Measurements from ENCODE around the gene VAT1L. TPM values are rescaled to one million over a fixed set of nuclear protein-coding genes. Genes with fewer than 3 reads are reported as not detected.

The VAT1L gene
- total and polyA plus RNA-seq, 2 donors (not counting 3 experiments of a cell fraction or from before 2014, with no cell fraction given) = 0.46 to 1.5 TPM

GRCh38 chr16:77869997-77870813 is 81.8 kb downstream of the VAT1L start:
- Histone ChIP-seq H3K9ac (replicated peaks; ENCODE audit: extremely low read depth, insufficient read depth, low read length) (no peak overlapping the region), H2AFZ (ENCODE audit: low read depth, low read length) (no peak overlapping the region), H4K20me1 (replicated peaks; ENCODE audit: control insufficient read depth, extremely low read depth, insufficient read depth, low read length) (no peaks in the 10 kb centered on the region), H3K9me1 (replicated peaks; ENCODE audit: control insufficient read depth, extremely low read depth, insufficient read depth, low read length) (no peaks in the 10 kb centered on the region), H3K4me1 (ENCODE audit: control insufficient read depth, extremely low read depth, insufficient read depth, low read length) (peaks cover 3% of the 10 kb centered on the region), H3K4me2 (ENCODE audit: insufficient read depth, low read length) (no peak overlapping the region), H3K9me3 (replicated peaks; ENCODE audit: control insufficient read depth, insufficient read depth, low read length) (no peaks in the 10 kb centered on the region), H3K27ac (ENCODE audit: insufficient read depth, low read depth, low read length) (no peak overlapping the region), H3K4me3 (replicated peaks in 1 of 3; ENCODE audit: insufficient read depth in 1 of 3, low read depth in 1 of 3, low read length in 3 of 3) (no peak overlapping the region), H3K79me2 (ENCODE audit: control insufficient read depth, insufficient read depth, low read length) (no peaks in the 10 kb centered on the region), H3K27me3 (ENCODE audit: control insufficient read depth in 2 of 2, insufficient read depth in 2 of 2, low read length in 2 of 2) (peaks cover 2 to 3% of the 10 kb centered on the region in 2 experiments), H3K36me3 (ENCODE audit: control insufficient read depth in 2 of 2, extremely low read depth in 1 of 2, insufficient read depth in 2 of 2, low read length in 2 of 2) (no peaks in the 10 kb centered on the region)
- FAIRE-seq = no peak
- ChIA-PET POLR2A (no interaction called here), CTCF (interaction anchor here (1.5 kb wide), 1 partner anchor 133 kb away, joined by 4 read pairs; no protein-coding TSS in a partner anchor)
- no peak for TF ChIP-seq EZH2 (IDR thresholded peaks at IDR 0.05; ENCODE audit: borderline replicate concordance, low read depth, low read length, severe bottlenecking)
- TF ChIP-seq CTCF (IDR thresholded peaks at IDR 0.05; ENCODE audit: extremely low read depth in 1 of 2, insufficient read depth in 1 of 2, low read depth in 1 of 2, low read length in 2 of 2) = no peak
- TF ChIP-seq GATA2 (IDR thresholded peaks at IDR 0.05; ENCODE audit: insufficient read depth, insufficient read length, low read depth, low read length) = no peak
- no peak for TF ChIP-seq MYC (IDR thresholded peaks at IDR 0.05; ENCODE audit: low read depth, low read length)
- TF ChIP-seq POLR2A (IDR thresholded peaks at IDR 0.05; ENCODE audit: low read depth, low read length) = no peak
- TF ChIP-seq FOS (IDR thresholded peaks at IDR 0.05; ENCODE audit: borderline replicate concordance, insufficient read depth, low read length) = no peak
- TF ChIP-seq MAX (IDR thresholded peaks at IDR 0.05; ENCODE audit: insufficient read depth, insufficient read length) = no peak
- TF ChIP-seq POLR2AphosphoS5 (IDR thresholded peaks at IDR 0.05; ENCODE audit: insufficient read depth, low read depth, low read length) = no peak
- TF ChIP-seq JUN (IDR thresholded peaks at IDR 0.05; ENCODE audit: borderline replicate concordance, insufficient read depth, insufficient read length, low read depth) = no peak
- peak; percentile 24 for DNase-seq (ENCODE audit: low read depth, low spot score)
- intact Hi-C loops (cut with micrococcal nuclease) (no loop called here), dilution Hi-C loops (cut with MboI; ENCODE audit: extremely low pct_ligation_motif_present, low sequenced_read_pairs) (no loop called here)
- BruUV-seq (replicated peaks) = no TSS peak
